Measurements from ENCODE around the gene CBX7. TPM values are rescaled to one million over a fixed set of nuclear protein-coding genes. Genes with fewer than 3 reads are reported as not detected.
A peak's percentile ranks its signal among the peaks of the same experiment; 100 is the strongest.

Gene CBX7
- total and polyA plus RNA-seq, 4 experiments from 2014 or later = 22.8 to 198 (median 110) TPM

GRCh38 chr22:39103431-39103830, 49.0 kb downstream of the CBX7 start:
- H3K36me3 Mint-ChIP-seq = no peaks in the 10 kb centered on the region
- peak overlapping the region in 1 of 7 donors; percentile 18 for H3K27ac Mint-ChIP-seq
- ChIA-PET CTCF (ENCODE audit: partially characterized antibody) (interaction anchor here (2.0 kb wide), 1 partner anchor 233 kb away, joined by 5 read pairs; no protein-coding TSS in a partner anchor), POLR2A (ENCODE audit: partially characterized antibody) (no interaction called here)
- Histone ChIP-seq H3K27ac (ENCODE audit: low read depth, low read length) (no peak overlapping the region), H3K4me1 (ENCODE audit: insufficient read depth, low read length) (peaks cover 22% of the 10 kb centered on the region), H3K9me3 (ENCODE audit: control insufficient read depth in 1 of 2, low read length in 2 of 2) (no peaks in the 10 kb centered on the region), H3K4me3 (ENCODE audit: low read length in 2 of 2) (no peak overlapping the region), H3K27me3 (ENCODE audit: insufficient read depth, low read length) (no peaks in the 10 kb centered on the region), H3K36me3 (ENCODE audit: insufficient read depth, low read length) (no peaks in the 10 kb centered on the region)
- H3K4me3 Mint-ChIP-seq = no peak overlapping the region
- no peak for DNase-seq
- peaks cover 17 to 28% (median 20%) of the 10 kb centered on the region in 4 donors for H3K4me1 Mint-ChIP-seq
- H3K9me3 Mint-ChIP-seq = no peaks in the 10 kb centered on the region
- no peaks in the 10 kb centered on the region for H3K27me3 Mint-ChIP-seq
- intact Hi-C loops (cut with micrococcal nuclease) = no loop called here

DNA sequence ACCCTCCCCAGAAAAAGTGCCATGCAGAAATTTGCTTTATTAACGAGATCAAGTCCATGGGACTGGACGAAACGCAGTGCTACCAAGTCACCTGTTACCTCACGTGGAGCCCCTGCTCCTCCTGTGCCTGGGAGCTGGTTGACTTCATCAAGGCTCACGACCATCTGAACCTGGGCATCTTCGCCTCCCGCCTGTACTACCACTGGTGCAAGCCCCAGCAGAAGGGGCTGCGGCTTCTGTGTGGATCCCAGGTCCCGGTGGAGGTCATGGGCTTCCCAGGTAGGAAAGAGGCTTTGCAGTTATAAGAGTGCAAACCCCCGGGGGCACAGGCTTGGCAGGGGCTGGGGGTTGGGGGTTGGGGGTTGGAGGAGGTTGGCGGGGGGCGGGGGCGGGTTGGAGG, 51.3 kb downstream of the CBX7 start:
- Mint-ChIP-seq H3K27ac (peak overlapping the region in 2 of 7 donors; percentile 66 to 99), H3K4me1 (peaks cover 23 to 50% (median 36%) of the 10 kb centered on the region in 4 donors), H3K4me3 (no peak overlapping the region), H3K36me3 (no peaks in the 10 kb centered on the region), H3K27me3 (no peaks in the 10 kb centered on the region), H3K9me3 (no peaks in the 10 kb centered on the region)
- H3K36me3 ChIP-seq (ENCODE audit: insufficient read depth, low read length) = no peaks in the 10 kb centered on the region
- no peaks in the 10 kb centered on the region for H3K27me3 ChIP-seq (ENCODE audit: insufficient read depth, low read length)
- H3K27ac ChIP-seq (ENCODE audit: low read depth, low read length) = no peak overlapping the region
- ChIA-PET CTCF (ENCODE audit: partially characterized antibody) (no interaction called here), POLR2A (ENCODE audit: partially characterized antibody) (interaction anchor here (5.2 kb wide), 1 partner anchor 11 kb away, joined by 39 read pairs; no protein-coding TSS in a partner anchor)
- DNase-seq = peak in 1 of 5 donors; percentile 35
- H3K4me3 ChIP-seq (ENCODE audit: low read length in 2 of 2) = no peak overlapping the region
- no peaks in the 10 kb centered on the region for H3K9me3 ChIP-seq (ENCODE audit: control insufficient read depth in 1 of 2, low read length in 2 of 2)
- intact Hi-C loops (cut with micrococcal nuclease) = no loop called here
- peaks cover 44% of the 10 kb centered on the region for H3K4me1 ChIP-seq (ENCODE audit: insufficient read depth, low read length)

DNA sequence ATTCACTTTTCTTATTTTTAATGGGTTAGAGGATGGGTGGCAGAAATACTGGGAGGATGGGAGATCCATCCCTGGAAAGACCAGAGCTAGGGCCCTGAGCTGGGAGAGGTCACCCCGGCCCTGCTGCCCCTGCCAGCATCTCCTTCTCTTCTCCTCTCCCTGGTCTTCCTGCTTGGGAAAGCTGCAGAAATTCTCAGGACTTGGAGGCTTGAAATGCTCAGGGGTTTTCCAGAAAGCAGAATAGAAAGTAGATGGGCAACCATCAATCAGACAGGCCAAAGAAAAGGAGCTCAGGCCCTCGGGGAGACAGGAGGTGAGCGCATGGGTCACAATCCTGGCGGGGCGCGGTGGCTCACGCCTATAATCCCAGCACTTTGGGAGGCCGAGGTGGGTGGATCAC, 53.9 kb downstream of the CBX7 start:
- peak overlapping the region; percentile 97 to 99 (median 97) for H3K27ac Mint-ChIP-seq
- Histone ChIP-seq H3K36me3 (ENCODE audit: insufficient read depth, low read length) (no peaks in the 10 kb centered on the region), H3K9me3 (ENCODE audit: control insufficient read depth in 1 of 2, low read length in 2 of 2) (no peaks in the 10 kb centered on the region), H3K4me3 (ENCODE audit: low read length in 2 of 2) (no peak overlapping the region), H3K27ac (ENCODE audit: low read depth, low read length) (peak overlapping the region; percentile 86), H3K4me1 (ENCODE audit: insufficient read depth, low read length) (peaks cover 71% of the 10 kb centered on the region), H3K27me3 (ENCODE audit: insufficient read depth, low read length) (no peaks in the 10 kb centered on the region)
- DNase-seq = peak in 1 of 5 donors; percentile 13
- H3K27me3 Mint-ChIP-seq = no peaks in the 10 kb centered on the region
- intact Hi-C loops (cut with micrococcal nuclease) = no loop called here
- peak overlapping the region in 3 of 8 donors; percentile 55 to 85 (median 70) for H3K4me3 Mint-ChIP-seq
- ChIA-PET POLR2A (ENCODE audit: partially characterized antibody) (interaction anchor here (1.2 to 5.2 kb wide), 9 partner anchors 9 to 85 kb away, joined by 3 to 39 read pairs (median 5); partner anchors contain the start of genes APOBEC3C and APOBEC3D), CTCF (ENCODE audit: partially characterized antibody) (interaction anchor here (1.0 to 2.0 kb wide), 4 partner anchors 17 to 20 kb away, joined by 3 to 6 read pairs (median 4); no protein-coding TSS in a partner anchor)
- no peaks in the 10 kb centered on the region for H3K9me3 Mint-ChIP-seq
- no peaks in the 10 kb centered on the region for H3K36me3 Mint-ChIP-seq
- peaks cover 35 to 71% (median 58%) of the 10 kb centered on the region in 4 donors for H3K4me1 Mint-ChIP-seq

GRCh38 chr22:39098026-39098425, 54.5 kb downstream of the CBX7 start:
- peak overlapping the region; percentile 86 to 99 (median 97) for H3K27ac Mint-ChIP-seq

DNA sequence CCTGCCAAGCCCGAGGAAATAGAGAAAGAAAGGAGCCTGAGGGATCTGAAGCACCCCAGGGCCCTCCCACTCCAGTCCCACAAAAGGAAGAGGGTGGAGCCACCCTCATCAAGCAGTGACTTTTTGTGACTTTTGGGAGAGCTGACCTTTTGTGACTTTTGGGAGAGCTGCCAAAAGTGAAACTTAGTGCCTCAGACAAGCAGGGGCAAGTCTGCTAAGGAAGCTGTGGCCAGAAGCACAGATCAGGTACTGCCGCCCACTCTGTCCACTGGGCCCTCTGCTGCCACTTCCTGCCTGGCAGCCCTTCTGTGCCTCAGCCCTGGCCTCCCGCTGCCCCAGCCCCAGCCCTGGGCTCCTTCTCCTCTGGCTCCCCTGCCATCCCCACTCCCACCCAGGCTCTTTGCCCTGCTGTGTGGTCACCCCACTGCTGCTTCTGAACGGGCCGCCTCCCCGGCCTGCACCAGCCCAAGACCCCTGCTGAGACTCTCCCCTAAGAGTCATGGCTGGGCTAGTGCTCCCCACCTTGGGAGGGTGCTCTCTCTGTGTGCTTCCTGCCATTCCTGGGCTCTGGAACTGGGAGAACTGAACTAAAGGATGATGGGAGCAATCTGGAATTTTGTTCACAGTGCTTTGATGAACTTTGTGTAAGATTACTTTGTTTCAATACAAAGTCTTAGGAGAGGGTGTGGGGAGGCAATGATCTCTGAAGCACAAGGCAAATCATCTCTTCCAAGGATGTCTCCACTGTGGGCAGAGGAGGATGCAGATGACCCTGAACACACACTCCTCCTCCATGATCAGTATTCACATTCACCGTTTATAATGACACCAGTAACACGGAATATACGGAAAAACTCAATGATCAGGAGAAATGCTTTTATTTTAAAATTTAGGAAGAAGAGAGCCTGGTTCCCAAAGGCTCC, 55.1 kb downstream of the CBX7 start, which contains the start of gene APOBEC3H:
TSS of gene APOBEC3H (plus strand) at position 147 of the 923 bp plus-strand sequence. CDS start 3,035 bp downstream, outside the sequence.
- no peak within 1 kb of the TSS for H3K4me3 ChIP-seq (ENCODE audit: low read length in 2 of 2)
- Mint-ChIP-seq H3K27ac (peak within 1 kb of the TSS; percentile 91 to 99 (median 97)), H3K4me1 (peaks cover 41 to 81% (median 65%) of the 10 kb centered on the region in 4 donors), H3K27me3 (no peaks in the 10 kb centered on the region), H3K9me3 (no peaks in the 10 kb centered on the region), H3K4me3 (peak within 1 kb of the TSS; percentile 38 to 84 (median 67)), H3K36me3 (no peaks in the 10 kb centered on the region)
- no peaks in the 10 kb centered on the region for H3K27me3 ChIP-seq (ENCODE audit: insufficient read depth, low read length)
- DNase-seq = peak in 3 of 5 donors; percentile 28 to 63 (median 33)
- intact Hi-C loops (cut with micrococcal nuclease) = no loop called here
- ChIA-PET POLR2A (ENCODE audit: partially characterized antibody) (interaction anchor here (1.2 to 5.2 kb wide), 7 partner anchors 7 to 222 kb away, joined by 3 to 39 read pairs (median 5); partner anchors contain the start of genes APOBEC3C and RPL3), CTCF (ENCODE audit: partially characterized antibody) (interaction anchor here (1.3 to 2.0 kb wide), 3 partner anchors 17 to 21 kb away, joined by 3 to 6 read pairs (median 4); no protein-coding TSS in a partner anchor)
- H3K9me3 ChIP-seq (ENCODE audit: control insufficient read depth in 1 of 2, low read length in 2 of 2) = no peaks in the 10 kb centered on the region
- H3K36me3 ChIP-seq (ENCODE audit: insufficient read depth, low read length) = no peaks in the 10 kb centered on the region
- H3K4me1 ChIP-seq (ENCODE audit: insufficient read depth, low read length) = peaks cover 83% of the 10 kb centered on the region
- peak within 1 kb of the TSS; percentile 86 for H3K27ac ChIP-seq (ENCODE audit: low read depth, low read length)

More at GRCh38 chr22:39098026-39098425, 54.5 kb downstream of the CBX7 start:
- peaks cover 34 to 75% (median 58%) of the 10 kb centered on the region in 4 donors for H3K4me1 Mint-ChIP-seq
- intact Hi-C loops (cut with micrococcal nuclease) = no loop called here
- peak in 1 of 5 donors; percentile 55 for DNase-seq
- H3K36me3 Mint-ChIP-seq = no peaks in the 10 kb centered on the region
- H3K27me3 Mint-ChIP-seq = no peaks in the 10 kb centered on the region
- Histone ChIP-seq H3K4me1 (ENCODE audit: insufficient read depth, low read length) (peaks cover 76% of the 10 kb centered on the region), H3K27me3 (ENCODE audit: insufficient read depth, low read length) (no peaks in the 10 kb centered on the region), H3K4me3 (ENCODE audit: low read length in 2 of 2) (no peak overlapping the region), H3K9me3 (ENCODE audit: control insufficient read depth in 1 of 2, low read length in 2 of 2) (no peaks in the 10 kb centered on the region), H3K27ac (ENCODE audit: low read depth, low read length) (peak overlapping the region; percentile 86), H3K36me3 (ENCODE audit: insufficient read depth, low read length) (no peaks in the 10 kb centered on the region)
- no peaks in the 10 kb centered on the region for H3K9me3 Mint-ChIP-seq
- CTCF ChIA-PET (ENCODE audit: partially characterized antibody) = interaction anchor here (1.0 to 2.0 kb wide), 4 partner anchors 17 to 20 kb away, joined by 3 to 6 read pairs (median 4); no protein-coding TSS in a partner anchor
- peak overlapping the region in 6 of 8 donors; percentile 15 to 84 (median 58) for H3K4me3 Mint-ChIP-seq
- POLR2A ChIA-PET (ENCODE audit: partially characterized antibody) = interaction anchor here (1.2 to 5.2 kb wide), 9 partner anchors 8 to 221 kb away, joined by 3 to 39 read pairs (median 5); partner anchors contain the start of genes APOBEC3C, APOBEC3D and RPL3

DNA sequence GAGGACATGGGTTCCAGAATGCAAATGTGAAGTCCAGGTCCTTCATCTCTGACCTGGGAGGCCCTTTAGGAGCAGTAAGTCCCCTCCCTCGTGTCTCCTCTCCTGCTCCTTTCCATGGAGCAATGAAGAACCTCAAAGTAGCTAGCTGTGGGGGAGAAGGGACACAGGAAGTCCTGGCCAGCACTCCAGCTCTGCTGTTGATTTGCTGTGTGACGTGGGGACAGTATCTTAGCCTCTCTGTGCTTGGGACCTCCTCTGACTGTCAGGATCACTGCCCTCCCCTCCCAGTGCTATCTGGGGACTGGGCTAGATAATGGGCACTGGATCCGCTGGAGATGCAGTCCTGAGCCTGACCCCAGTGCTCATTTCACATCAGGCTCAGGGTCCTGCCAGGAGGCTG, 56.5 kb downstream of the CBX7 start:
- POLR2A ChIA-PET (ENCODE audit: partially characterized antibody) = interaction anchor here (1.4 to 1.9 kb wide), 2 partner anchors 10 to 223 kb away, joined by 4 to 6 read pairs; partner anchors contain the start of gene RPL3
- no peaks in the 10 kb centered on the region for H3K27me3 ChIP-seq (ENCODE audit: insufficient read depth, low read length)

More for the DNA sequence above, 56.5 kb downstream of the CBX7 start:
- Mint-ChIP-seq H3K4me3 (peak overlapping the region in 4 of 8 donors; percentile 5 to 88 (median 41)), H3K36me3 (no peaks in the 10 kb centered on the region), H3K27me3 (no peaks in the 10 kb centered on the region), H3K27ac (peak overlapping the region; percentile 87 to 99 (median 95)), H3K4me1 (peaks cover 54 to 95% (median 78%) of the 10 kb centered on the region in 4 donors), H3K9me3 (no peaks in the 10 kb centered on the region)
- no peak overlapping the region for H3K4me3 ChIP-seq (ENCODE audit: low read length in 2 of 2)
- CTCF ChIA-PET (ENCODE audit: partially characterized antibody) = interaction anchor here (1.2 kb wide), 1 partner anchor 93 kb away, joined by 5 read pairs; no protein-coding TSS in a partner anchor
- peaks cover 97% of the 10 kb centered on the region for H3K4me1 ChIP-seq (ENCODE audit: insufficient read depth, low read length)
- intact Hi-C loops (cut with micrococcal nuclease) = no loop called here
- H3K36me3 ChIP-seq (ENCODE audit: insufficient read depth, low read length) = no peaks in the 10 kb centered on the region
- H3K27ac ChIP-seq (ENCODE audit: low read depth, low read length) = peak overlapping the region; percentile 70
- DNase-seq = no peak
- H3K9me3 ChIP-seq (ENCODE audit: control insufficient read depth in 1 of 2, low read length in 2 of 2) = no peaks in the 10 kb centered on the region
